Ishikawa (cell line): ENCODE data around the gene TBKBP1.
A peak's percentile ranks its signal among the peaks of the same experiment; 100 is the strongest.

Experiments
- CEBPB ChIP-seq: IDR thresholded peaks from 2 replicates; pipeline ENCODE4 v1.6.1; 2012
- CREB1 ChIP-seq: IDR thresholded peaks from 2 replicates; pipeline ENCODE4 v1.6.1; 2012; ENCODE audit warnings: low read depth
- EP300 ChIP-seq: IDR thresholded peaks from 2 replicates; pipeline ENCODE4 v1.6.1; 2012; ENCODE audit warnings: borderline replicate concordance
- FOXM1 ChIP-seq: IDR thresholded peaks from 2 replicates; pipeline ENCODE4 v1.6.1; 2012; ENCODE audit warnings: low read depth, borderline replicate concordance
- NFIC ChIP-seq: IDR thresholded peaks from 2 replicates; pipeline ENCODE4 v1.6.1; 2012
- RAD21 ChIP-seq: IDR thresholded peaks from 2 replicates; pipeline ENCODE4 v1.6.1; 2012; ENCODE audit warnings: low read depth
- TAF1 ChIP-seq: IDR thresholded peaks from 2 replicates; pipeline ENCODE4 v1.6.1; 2012; ENCODE audit warnings: low read depth, mild to moderate bottlenecking
- TEAD4 ChIP-seq: IDR thresholded peaks from 2 replicates; pipeline ENCODE4 v1.6.1; 2012
- USF1 ChIP-seq: IDR thresholded peaks from 2 replicates; pipeline ENCODE4 v1.6.1; 2012
- YY1 ChIP-seq: IDR thresholded peaks from 2 replicates; pipeline ENCODE4 v1.6.1; 2012; ENCODE audit warnings: low read depth
- ZBTB7A ChIP-seq: IDR thresholded peaks from 2 replicates; pipeline ENCODE4 v1.6.1; 2012; ENCODE audit warnings: low read depth
- TF ChIP-seq, protein P1 (sequence below): IDR thresholded peaks from 2 replicates; pipeline ENCODE4 v1.6.1; 2012; ENCODE audit warnings: low read depth, mild to moderate bottlenecking
- TF ChIP-seq, protein P2 (sequence below): IDR thresholded peaks from 2 replicates; pipeline ENCODE4 v1.6.1; 2012

GRCh38 chr17:47707884-47708283 lies 13.9 kb downstream of the TBKBP1 start:
- TF ChIP-seq EP300 (no peak), FOXM1 (no peak), YY1 (no peak), RAD21 (no peak), CEBPB (no peak), TAF1 (no peak), NFIC (no peak), ZBTB7A (no peak), CREB1 (no peak), TEAD4 (no peak), USF1 (no peak)
- TF ChIP-seq, protein P1, sequence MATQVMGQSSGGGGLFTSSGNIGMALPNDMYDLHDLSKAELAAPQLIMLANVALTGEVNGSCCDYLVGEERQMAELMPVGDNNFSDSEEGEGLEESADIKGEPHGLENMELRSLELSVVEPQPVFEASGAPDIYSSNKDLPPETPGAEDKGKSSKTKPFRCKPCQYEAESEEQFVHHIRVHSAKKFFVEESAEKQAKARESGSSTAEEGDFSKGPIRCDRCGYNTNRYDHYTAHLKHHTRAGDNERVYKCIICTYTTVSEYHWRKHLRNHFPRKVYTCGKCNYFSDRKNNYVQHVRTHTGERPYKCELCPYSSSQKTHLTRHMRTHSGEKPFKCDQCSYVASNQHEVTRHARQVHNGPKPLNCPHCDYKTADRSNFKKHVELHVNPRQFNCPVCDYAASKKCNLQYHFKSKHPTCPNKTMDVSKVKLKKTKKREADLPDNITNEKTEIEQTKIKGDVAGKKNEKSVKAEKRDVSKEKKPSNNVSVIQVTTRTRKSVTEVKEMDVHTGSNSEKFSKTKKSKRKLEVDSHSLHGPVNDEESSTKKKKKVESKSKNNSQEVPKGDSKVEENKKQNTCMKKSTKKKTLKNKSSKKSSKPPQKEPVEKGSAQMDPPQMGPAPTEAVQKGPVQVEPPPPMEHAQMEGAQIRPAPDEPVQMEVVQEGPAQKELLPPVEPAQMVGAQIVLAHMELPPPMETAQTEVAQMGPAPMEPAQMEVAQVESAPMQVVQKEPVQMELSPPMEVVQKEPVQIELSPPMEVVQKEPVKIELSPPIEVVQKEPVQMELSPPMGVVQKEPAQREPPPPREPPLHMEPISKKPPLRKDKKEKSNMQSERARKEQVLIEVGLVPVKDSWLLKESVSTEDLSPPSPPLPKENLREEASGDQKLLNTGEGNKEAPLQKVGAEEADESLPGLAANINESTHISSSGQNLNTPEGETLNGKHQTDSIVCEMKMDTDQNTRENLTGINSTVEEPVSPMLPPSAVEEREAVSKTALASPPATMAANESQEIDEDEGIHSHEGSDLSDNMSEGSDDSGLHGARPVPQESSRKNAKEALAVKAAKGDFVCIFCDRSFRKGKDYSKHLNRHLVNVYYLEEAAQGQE, result peak; percentile 64
- TF ChIP-seq, protein P2, sequence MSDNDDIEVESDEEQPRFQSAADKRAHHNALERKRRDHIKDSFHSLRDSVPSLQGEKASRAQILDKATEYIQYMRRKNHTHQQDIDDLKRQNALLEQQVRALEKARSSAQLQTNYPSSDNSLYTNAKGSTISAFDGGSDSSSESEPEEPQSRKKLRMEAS, result no peak
